Superior temporal gyrus (tissue), 1 donor: ENCODE data around the gene IRX2.

ENCODE experiments used
- DNase-seq: peaks from one replicate; pipeline ENCODE4 v3.0.0-alpha.2; 2016; ENCODE audit errors: extremely low spot score

Gene IRX2

GRCh38 chr5:2741956-2742355 is 9.5 kb downstream of the IRX2 start:
- no peak for DNase-seq

GRCh38 chr5:2740876-2741555 is 10.5 kb downstream of the IRX2 start:
- no peak for DNase-seq

GRCh38 chr5:2740051-2740875 is 11.2 kb downstream of the IRX2 start:
- no peak for DNase-seq

DNA sequence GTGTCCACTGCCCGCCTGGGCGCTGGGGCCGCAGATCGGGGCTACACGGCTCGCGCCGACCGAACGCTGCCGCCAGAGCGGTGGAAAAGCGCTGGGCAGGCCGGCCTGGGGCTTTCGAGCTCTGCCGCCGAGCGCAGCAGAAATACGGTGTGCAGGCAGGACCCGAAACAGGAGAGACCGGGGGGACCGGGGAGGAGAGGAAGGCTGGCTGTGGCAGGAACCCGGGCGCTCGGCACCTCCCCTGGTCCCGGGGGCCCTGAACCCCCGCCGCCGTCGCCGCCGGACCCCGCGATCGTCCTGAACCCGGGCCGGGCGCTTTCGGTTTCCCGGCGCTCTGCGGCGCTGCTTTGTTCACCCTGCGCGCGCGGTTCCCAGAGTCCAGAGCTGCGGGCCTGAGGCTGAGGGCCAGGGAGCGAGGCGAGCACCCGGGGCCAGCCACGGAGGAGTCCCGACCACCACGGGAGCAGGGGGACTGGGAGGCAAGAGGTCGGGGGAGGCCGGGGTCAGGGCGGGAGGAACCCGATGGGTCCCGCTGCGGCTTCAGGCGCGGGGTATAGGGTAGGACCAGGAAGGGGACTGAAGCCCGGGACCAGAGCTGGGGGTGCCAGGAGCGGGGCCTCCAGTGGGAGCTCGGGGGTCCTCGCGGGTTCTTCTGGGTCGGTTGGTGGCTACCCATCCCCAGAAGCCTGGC is 12.0 kb downstream of the IRX2 start:
- DNase-seq = no peak

DNA sequence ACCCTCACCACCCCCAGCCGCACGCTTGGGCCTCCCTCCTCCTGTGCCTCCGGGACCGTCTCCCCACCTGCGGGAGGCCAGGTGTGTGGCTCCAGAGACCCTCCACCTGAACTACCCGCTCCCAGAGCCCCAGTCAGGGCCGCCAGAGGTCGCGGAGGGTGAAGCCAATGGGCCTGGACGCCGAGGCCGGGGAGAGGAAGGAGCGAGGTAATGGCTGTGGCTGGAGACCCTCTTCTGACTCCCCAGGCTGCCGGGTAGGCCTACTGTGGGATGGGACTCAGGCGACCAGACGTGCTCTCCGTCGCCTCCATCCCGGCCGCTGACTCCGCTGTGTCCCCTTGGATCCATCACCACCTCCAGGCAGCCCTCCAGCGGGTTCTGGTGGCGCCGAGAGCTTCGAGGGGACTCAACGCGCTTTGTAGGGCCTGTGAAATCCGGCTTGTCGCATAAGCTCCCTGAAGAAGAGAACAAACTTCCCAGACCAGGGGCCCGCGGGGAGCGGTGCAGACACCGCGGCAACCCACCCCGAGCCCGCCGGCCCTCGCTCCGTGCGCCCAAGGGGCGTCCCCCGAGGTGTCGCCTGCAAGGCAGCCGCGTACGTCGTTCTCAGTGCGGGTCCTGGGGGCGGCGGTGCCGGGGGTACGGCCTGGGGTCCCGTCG is 12.6 kb downstream of the IRX2 start:
- no peak for DNase-seq

DNA sequence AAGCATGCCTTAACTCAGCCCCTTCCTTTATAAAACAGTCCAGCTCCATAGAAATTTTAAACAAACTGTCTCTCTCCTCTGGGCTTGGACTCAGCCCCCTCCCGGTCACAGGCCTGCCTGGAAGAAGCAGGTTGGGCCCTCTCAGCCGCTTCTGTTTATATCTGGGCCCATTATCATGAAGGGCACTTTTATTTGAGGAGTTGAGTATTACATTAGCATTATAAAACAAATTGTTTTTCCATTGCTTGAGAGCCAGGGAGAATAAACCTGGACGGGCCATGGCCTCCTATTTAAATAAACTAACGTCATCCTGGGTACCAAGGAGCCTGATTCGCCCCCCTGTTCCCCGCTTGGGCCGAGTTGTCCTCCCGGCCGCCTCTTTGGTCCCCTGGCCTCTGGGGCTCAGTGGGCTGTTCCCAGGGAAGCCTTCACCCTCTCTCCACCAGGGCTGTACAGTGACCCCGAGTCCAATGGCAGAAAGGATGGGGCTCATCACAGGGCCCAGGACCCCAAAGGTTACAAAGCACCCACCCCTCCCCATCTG is 13.2 kb downstream of the IRX2 start:
- no peak for DNase-seq

GRCh38 chr5:2737273-2738155 is 14.0 kb downstream of the IRX2 start:
- no peak for DNase-seq

GRCh38 chr5:2736872-2737271 is 14.6 kb downstream of the IRX2 start:
- no peak for DNase-seq

GRCh38 chr5:2735996-2736395 is 15.5 kb downstream of the IRX2 start:
- no peak for DNase-seq

- no peak for DNase-seq
Observed at GRCh38 chr5:2732850-2733249, 18.6 kb downstream of the IRX2 start.

- no peak for DNase-seq
Observed at GRCh38 chr5:2732004-2732403, 19.5 kb downstream of the IRX2 start.

DNA sequence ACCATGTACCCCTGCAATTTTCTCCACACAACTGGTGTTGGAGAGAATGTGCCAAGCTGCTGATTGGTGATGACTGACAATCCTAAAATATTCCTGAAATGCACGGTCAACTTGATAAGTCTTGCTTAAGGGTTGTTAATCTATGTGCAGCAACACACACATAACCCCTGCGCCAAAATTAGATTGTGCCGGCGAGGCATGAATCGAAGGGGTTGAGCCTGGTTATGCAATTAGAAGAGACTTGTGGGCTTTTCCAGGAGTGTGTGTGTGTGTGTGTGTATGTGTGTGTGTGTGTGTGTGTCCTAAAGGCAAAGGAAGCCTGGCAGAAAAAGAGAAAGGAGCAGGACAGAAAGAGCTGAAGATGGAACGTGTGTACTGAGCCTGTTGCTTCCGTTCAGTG is 22.3 kb downstream of the IRX2 start:
- no peak for DNase-seq

DNA sequence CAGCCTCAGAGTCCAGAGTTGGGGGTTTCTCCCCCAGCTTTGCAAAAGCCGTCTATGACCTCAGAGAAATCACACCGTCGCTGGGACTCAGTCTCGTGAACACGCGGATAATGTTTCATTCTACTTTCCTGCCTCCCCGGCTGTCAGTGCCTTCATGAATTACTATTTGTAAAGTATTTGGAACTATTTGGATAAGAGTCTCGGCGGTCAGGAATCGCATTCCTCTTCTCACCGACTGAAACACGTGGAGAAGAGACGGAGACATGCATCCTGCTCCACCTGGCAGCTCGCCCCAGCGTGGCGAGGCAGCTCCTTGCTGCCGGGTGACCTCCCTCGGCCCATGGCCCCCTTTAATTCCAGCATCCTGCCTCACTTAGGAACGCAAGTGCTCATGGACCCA is 23.9 kb downstream of the IRX2 start:
- no peak for DNase-seq

DNA sequence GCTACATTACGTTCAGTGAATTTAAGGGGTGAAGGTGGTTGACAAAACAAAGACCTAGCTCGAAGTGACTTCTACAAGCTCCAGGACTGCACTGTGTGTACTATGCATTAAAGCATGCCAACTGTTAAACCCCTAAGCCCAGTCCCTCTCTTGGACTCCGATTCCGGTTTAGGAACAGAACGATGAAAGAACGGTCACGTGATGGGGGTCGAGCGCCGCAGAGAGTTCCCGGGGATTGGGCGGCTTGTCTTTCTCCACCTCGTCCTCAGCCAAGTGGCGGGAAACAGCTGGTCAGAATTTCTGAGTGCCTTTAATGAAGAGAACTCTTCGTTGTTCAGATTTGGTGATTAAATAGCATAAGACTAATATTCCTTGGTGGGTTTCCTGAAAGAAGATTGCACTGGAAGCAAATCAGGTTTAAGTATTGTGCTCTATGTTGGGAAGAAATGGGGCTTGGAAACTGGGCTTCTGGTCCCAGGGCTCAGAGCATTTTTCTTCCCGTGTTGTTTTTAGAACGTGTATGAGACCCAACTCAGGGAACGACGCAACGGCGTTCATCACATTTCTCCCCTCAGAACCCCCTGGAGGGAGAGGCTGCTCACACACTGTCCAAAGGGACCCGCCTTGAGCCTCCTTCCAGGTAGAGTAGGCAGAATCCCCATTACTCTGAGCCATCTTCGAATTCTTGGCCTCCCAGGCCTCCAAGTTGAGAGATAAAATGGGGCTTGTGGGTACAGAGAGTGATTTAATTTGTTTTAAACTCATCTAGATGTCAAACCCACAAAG is 25.3 kb downstream of the IRX2 start:
- no peak for DNase-seq

DNA sequence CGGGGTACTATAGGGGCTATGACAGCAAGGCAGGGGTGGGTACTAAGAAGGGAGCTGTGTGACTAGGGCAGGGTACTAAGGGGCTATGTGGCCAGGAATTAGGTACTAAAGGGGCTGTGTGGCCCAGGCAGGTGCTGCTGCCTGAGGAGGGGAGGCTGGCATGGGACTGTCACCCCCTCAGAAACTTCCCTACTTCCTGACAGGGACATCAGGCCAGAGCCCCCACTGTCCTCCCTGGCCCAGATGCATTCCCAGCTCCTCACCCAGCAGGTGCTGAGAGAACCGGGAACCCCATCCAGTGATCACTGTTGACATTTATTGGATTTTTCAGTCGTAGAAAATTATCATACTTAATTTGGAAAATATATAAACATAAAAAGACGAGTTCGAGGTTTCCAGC is 26.6 kb downstream of the IRX2 start:
- no peak for DNase-seq

- no peak for DNase-seq
Observed at GRCh38 chr5:2724031-2724581, 27.4 kb downstream of the IRX2 start.

- DNase-seq = no peak
Observed at GRCh38 chr5:2722901-2723300, 28.6 kb downstream of the IRX2 start.

DNA sequence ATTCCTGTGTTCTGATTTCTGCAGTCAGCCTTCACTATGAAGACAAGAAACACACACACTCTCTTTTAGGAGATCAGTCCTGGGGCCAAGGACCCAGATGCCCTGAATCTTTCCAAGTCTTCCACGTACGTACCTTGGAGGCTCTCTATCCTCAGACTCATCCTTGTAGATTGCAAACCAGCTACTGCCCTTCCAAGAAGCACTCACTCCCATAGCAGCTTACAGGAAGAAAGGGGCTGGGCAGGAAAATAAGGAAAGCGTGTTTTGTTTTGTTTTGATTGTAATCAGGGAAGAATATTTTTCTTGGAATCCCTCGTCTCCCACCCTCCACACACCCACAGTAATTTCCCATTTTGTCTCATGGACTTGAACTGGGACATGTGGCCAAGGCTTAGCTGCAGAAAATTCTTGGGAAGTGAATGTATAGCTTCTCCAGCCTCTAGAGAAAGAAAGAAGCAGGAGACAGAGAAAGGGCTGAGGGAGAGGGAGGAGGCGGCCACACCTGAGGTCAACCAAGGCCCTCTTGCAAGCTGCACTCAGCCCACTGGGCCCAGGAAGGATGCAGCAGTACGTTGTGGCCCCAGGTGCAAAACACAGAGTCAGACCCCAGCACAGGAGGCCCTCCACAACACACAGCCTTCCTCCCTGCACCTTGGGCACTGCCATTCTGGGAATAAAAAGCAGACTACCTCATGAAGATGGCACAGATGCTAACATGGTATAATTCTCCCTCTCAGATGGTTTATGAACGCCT is 29.9 kb downstream of the IRX2 start:
- DNase-seq = no peak

DNA sequence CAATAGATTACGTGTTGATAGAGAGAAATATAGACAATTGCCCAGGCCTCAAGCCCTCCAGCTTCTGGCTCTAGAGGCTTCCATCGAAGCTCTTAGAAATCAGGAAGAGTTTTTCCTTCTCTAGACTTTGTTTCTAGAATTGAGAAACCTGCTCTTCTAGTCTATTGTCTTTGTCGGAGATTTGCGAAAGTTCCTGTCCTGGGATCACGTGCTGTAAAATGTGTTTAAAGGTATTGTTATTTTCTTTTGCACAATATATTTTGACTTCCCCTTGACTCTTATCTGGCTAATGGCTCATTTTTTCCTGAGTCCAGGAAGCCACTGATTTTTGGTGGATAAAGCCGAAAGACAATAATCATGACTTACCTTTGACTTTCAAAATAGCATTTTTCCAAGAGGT is 32.1 kb downstream of the IRX2 start:
- no peak for DNase-seq
